Neural progenitor cell (in vitro differentiated cells): ENCODE data around the gene GGA1.

Experiments used
- EZH2 ChIP-seq: fragments of 200-600 bp; sonication (generic); IDR thresholded peaks from 2 replicates; pipeline ENCODE4 v1.6.1; 2017; ENCODE audit warnings: antibody characterized with exemption, mild to moderate bottlenecking, moderate library complexity
- EZH2phosphoT487 ChIP-seq: fragments of 200-600 bp; sonication (generic); IDR thresholded peaks from 2 replicates; pipeline ENCODE4 v1.6.1; 2017; ENCODE audit warnings: antibody characterized with exemption
- TF ChIP-seq, protein P1 (sequence below): fragments of 200-600 bp; sonication (generic); IDR thresholded peaks from 2 replicates; pipeline ENCODE4 v1.5.1; 2017; ENCODE audit warnings: antibody characterized with exemption, mild to moderate bottlenecking

DNA sequence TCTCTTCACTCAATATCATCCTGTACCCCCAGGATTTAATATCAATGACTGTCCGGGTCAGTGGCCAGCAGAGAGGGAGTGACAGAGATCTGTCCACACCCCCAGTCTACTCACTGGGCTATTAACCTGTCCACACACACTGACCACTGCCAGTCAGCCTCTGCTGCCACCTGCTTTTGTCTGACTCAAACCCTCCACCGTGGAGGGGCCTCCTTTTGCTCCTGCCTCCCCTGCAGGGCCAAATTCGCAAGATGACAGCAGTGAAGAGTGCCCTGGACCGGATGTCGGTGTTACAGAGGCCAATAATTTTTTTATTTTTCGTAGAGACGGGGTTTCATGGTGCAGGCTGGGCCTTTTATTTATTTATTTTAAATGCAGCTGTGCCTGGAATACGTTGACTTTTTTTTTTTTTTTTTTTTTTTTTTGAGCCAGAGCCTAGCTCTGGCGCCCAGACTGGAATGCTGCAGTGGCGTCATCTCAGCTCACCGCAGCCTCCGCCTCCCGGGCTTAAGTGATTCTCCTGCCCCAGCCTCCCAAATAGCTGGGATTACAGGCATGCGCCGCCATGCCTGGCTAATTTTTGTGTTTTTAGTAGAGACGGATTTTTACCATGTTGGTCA, 55.0 kb downstream of the GGA1 start:
- TF ChIP-seq, protein P1, sequence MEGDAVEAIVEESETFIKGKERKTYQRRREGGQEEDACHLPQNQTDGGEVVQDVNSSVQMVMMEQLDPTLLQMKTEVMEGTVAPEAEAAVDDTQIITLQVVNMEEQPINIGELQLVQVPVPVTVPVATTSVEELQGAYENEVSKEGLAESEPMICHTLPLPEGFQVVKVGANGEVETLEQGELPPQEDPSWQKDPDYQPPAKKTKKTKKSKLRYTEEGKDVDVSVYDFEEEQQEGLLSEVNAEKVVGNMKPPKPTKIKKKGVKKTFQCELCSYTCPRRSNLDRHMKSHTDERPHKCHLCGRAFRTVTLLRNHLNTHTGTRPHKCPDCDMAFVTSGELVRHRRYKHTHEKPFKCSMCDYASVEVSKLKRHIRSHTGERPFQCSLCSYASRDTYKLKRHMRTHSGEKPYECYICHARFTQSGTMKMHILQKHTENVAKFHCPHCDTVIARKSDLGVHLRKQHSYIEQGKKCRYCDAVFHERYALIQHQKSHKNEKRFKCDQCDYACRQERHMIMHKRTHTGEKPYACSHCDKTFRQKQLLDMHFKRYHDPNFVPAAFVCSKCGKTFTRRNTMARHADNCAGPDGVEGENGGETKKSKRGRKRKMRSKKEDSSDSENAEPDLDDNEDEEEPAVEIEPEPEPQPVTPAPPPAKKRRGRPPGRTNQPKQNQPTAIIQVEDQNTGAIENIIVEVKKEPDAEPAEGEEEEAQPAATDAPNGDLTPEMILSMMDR, result no peak
- TF ChIP-seq EZH2phosphoT487 (no peak), EZH2 (no peak)
